GM18505 (cell line): Measurements from ENCODE around the gene WDFY4.

ENCODE experiments used
- ATAC-seq: cut with Tn5 transposase; IDR thresholded peaks from one replicate; pipeline ENCODE4 v1.9.1; 2021; ENCODE audit not compliant: unreplicated experiment
- POLR2A ChIP-seq: IDR thresholded peaks from 4 replicates; pipeline ENCODE4 v1.6.1; 2011; ENCODE audit warnings: borderline replicate concordance; ENCODE audit not compliant: insufficient read depth, insufficient read length; ENCODE audit errors: extremely low read depth

WDFY4 gene

GRCh38 chr10:48884179-48885045 is 199.7 kb downstream of the WDFY4 start:
- no peak for ATAC-seq
- no peak for TF ChIP-seq POLR2A

- ATAC-seq = no peak
- TF ChIP-seq POLR2A = no peak
Observed at GRCh38 chr10:48885376-48885775, 200.7 kb downstream of the WDFY4 start.

GRCh38 chr10:48887982-48888381 is 203.3 kb downstream of the WDFY4 start:
- TF ChIP-seq POLR2A = no peak
- no peak for ATAC-seq

- ATAC-seq = no peak
- TF ChIP-seq POLR2A = no peak
Observed at GRCh38 chr10:48890888-48891850, 206.5 kb downstream of the WDFY4 start.

- TF ChIP-seq POLR2A = no peak
- no peak for ATAC-seq
Observed at GRCh38 chr10:48894911-48895802, 210.5 kb downstream of the WDFY4 start.

GRCh38 chr10:48895803-48896195 is 211.1 kb downstream of the WDFY4 start:
- no peak for TF ChIP-seq POLR2A

GRCh38 chr10:48896756-48897440 is 212.2 kb downstream of the WDFY4 start:
- ATAC-seq = no peak
- TF ChIP-seq POLR2A = no peak

More at GRCh38 chr10:48895803-48896195, 211.1 kb downstream of the WDFY4 start:
- no peak for ATAC-seq

- no peak for ATAC-seq
Observed at GRCh38 chr10:48897441-48897790, 212.7 kb downstream of the WDFY4 start.

GRCh38 chr10:48898426-48898825 is 213.8 kb downstream of the WDFY4 start:
- TF ChIP-seq POLR2A = no peak

More at GRCh38 chr10:48897441-48897790, 212.7 kb downstream of the WDFY4 start:
- no peak for TF ChIP-seq POLR2A

GRCh38 chr10:48899781-48900180 is 215.1 kb downstream of the WDFY4 start:
- no peak for ATAC-seq
- no peak for TF ChIP-seq POLR2A

More at GRCh38 chr10:48898426-48898825, 213.8 kb downstream of the WDFY4 start:
- no peak for ATAC-seq

GRCh38 chr10:48900371-48900801 is 215.7 kb downstream of the WDFY4 start:
- no peak for ATAC-seq
- no peak for TF ChIP-seq POLR2A

GRCh38 chr10:48901319-48901718 is 216.6 kb downstream of the WDFY4 start:
- no peak for ATAC-seq

More at GRCh38 chr10:48901319-48901718, 216.6 kb downstream of the WDFY4 start:
- no peak for TF ChIP-seq POLR2A
